ENCODE data around the gene CSK. TPM values are rescaled to one million over a fixed set of nuclear protein-coding genes. Genes with fewer than 3 reads are reported as not detected.

The CSK gene
- total RNA-seq, 4 donors from 2014 or later = 59.7 to 176 (median 73.4) TPM

DNA sequence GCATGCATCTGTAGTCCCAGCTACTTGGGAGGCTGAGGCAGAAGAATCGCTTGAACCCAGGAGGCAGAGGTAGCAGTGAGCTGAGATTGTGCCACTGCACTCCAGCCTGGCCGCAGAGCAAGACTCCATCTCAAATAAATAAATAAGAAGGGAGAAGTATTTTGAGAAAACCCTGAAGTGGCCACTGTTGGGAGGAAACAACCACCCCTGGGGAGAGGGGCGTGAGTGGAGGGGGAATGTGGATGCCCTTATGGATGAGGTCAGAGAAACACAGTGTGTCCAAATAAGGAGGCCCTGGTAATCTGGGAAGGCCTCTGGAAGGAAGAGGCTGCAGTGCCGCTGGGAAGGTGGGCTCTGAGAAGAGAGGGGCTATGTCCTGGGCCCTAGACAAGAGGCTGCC, 40.4 kb downstream of the CSK start:
- DNase-seq = no peak
- Histone ChIP-seq H3K27me3 (peaks cover 17% of the 10 kb centered on the region), H3K4me1 (peaks cover 4 to 25% (median 20%) of the 10 kb centered on the region in 4 donors), H3K36me3 (no peaks in the 10 kb centered on the region), H3K9me3 (no peaks in the 10 kb centered on the region), H3K4me3 (no peak overlapping the region), H3K27ac (no peak overlapping the region)
- intact Hi-C loops (cut with DNase I; ENCODE audit: low total_unique reads) (no loop called here), in situ Hi-C loops (cut with MboI; ENCODE audit: low pct_ligation_motif_present in 1 of 4, low pct_unique_long_range_greater_than_20kb in 1 of 4, low sequenced_read_pairs in 3 of 4) (no loop called here)
- WGBS, 2 donors (ENCODE audit: low coverage in 1 of 2) = 85 to 93% methylated on average over 2 to 4 of the region's 4 CpGs
- TF ChIP-seq EP300 (IDR thresholded peaks at IDR 0.05; ENCODE audit: low read depth) (no peak), POLR2AphosphoS5 (IDR thresholded peaks at IDR 0.05) (no peak), POLR2A (IDR thresholded peaks at IDR 0.05) (no peak)
- TF ChIP-seq, protein P1, sequence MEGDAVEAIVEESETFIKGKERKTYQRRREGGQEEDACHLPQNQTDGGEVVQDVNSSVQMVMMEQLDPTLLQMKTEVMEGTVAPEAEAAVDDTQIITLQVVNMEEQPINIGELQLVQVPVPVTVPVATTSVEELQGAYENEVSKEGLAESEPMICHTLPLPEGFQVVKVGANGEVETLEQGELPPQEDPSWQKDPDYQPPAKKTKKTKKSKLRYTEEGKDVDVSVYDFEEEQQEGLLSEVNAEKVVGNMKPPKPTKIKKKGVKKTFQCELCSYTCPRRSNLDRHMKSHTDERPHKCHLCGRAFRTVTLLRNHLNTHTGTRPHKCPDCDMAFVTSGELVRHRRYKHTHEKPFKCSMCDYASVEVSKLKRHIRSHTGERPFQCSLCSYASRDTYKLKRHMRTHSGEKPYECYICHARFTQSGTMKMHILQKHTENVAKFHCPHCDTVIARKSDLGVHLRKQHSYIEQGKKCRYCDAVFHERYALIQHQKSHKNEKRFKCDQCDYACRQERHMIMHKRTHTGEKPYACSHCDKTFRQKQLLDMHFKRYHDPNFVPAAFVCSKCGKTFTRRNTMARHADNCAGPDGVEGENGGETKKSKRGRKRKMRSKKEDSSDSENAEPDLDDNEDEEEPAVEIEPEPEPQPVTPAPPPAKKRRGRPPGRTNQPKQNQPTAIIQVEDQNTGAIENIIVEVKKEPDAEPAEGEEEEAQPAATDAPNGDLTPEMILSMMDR (IDR thresholded peaks at IDR 0.05) = no peak

- intact Hi-C loops (cut with DNase I; ENCODE audit: low total_unique reads) (no loop called here), in situ Hi-C loops (cut with MboI; ENCODE audit: low pct_ligation_motif_present in 1 of 4, low pct_unique_long_range_greater_than_20kb in 1 of 4, low sequenced_read_pairs in 3 of 4) (no loop called here)
- no peak for DNase-seq
- Histone ChIP-seq H3K4me3 (no peak overlapping the region), H3K4me1 (peaks cover 0 to 14% (median 10%) of the 10 kb centered on the region in 4 donors), H3K27me3 (peaks cover 28% of the 10 kb centered on the region), H3K27ac (no peak overlapping the region), H3K9me3 (no peaks in the 10 kb centered on the region), H3K36me3 (no peaks in the 10 kb centered on the region)
- 72 to 93% methylated on average over 3 to 6 of the region's 6 CpGs for WGBS, 2 donors (ENCODE audit: low coverage in 1 of 2)
- TF ChIP-seq POLR2A (IDR thresholded peaks at IDR 0.05) = no peak
- TF ChIP-seq, protein P1 (IDR thresholded peaks at IDR 0.05) = no peak
- no peak for TF ChIP-seq POLR2AphosphoS5 (IDR thresholded peaks at IDR 0.05)
- no peak for TF ChIP-seq EP300 (IDR thresholded peaks at IDR 0.05; ENCODE audit: low read depth)
Observed at GRCh38 chr15:74823324-74823723, 41.4 kb downstream of the CSK start.

DNA sequence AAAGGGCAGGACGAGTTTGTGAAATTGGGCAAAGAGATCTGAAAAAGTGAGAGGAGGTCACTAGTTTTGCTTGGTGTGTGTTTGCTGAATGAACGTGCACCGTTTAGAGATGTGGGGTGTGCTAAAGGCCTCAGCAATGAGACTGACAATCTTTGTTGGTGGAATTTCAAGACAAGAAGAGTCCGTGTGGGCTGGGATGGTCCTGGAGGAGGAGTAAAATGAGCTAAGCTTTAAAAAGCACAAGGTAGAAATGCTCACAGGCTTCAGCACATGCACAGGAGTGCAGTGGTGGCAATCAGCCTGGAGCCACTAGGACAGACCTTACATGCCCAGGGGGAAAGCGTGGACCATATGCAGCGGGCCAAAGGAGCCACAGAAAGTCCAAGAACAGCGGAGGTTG, 43.1 kb downstream of the CSK start:
- no peak overlapping the region for H3K4me3 ChIP-seq
- TF ChIP-seq POLR2A (IDR thresholded peaks at IDR 0.05) (no peak), EP300 (IDR thresholded peaks at IDR 0.05; ENCODE audit: low read depth) (no peak)
- intact Hi-C loops (cut with DNase I; ENCODE audit: low total_unique reads) = no loop called here
- no peaks in the 10 kb centered on the region for H3K9me3 ChIP-seq
- H3K4me1 ChIP-seq = peaks cover 0 to 7% (median 3%) of the 10 kb centered on the region in 4 donors
- peaks cover 33% of the 10 kb centered on the region for H3K27me3 ChIP-seq
- H3K27ac ChIP-seq = no peak overlapping the region
- no peak for DNase-seq
- no peaks in the 10 kb centered on the region for H3K36me3 ChIP-seq
- in situ Hi-C loops (cut with MboI; ENCODE audit: low pct_ligation_motif_present in 1 of 4, low pct_unique_long_range_greater_than_20kb in 1 of 4, low sequenced_read_pairs in 3 of 4) = no loop called here
- 76 to 83% methylated on average over 5 to 7 of the region's 7 CpGs for WGBS, 2 donors (ENCODE audit: low coverage in 1 of 2)

DNA sequence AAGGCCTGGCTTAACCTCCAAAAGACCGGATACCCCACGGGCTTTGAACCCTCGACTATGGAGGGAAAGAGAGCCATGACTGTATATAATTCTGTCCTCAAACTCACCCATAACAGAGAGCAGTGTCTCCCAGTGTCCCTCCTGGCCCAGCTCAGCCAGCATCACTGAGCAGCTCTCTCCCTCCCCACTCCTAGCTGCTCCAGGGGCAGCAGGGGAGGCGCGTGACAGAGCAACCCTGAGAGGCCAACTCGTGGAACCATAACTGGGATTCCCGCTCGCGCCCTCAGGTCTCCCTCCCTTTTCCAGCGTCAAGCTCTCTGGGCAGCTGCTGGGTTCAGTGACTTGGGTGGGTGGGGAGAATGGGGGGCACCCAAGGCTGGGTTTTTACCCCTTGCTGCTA, 44.0 kb downstream of the CSK start:
- Histone ChIP-seq H3K9me3 (no peaks in the 10 kb centered on the region), H3K27me3 (peaks cover 33% of the 10 kb centered on the region), H3K4me3 (no peak overlapping the region), H3K36me3 (no peaks in the 10 kb centered on the region), H3K4me1 (peaks cover 0 to 7% (median 3%) of the 10 kb centered on the region in 4 donors), H3K27ac (no peak overlapping the region)
- in situ Hi-C loops (cut with MboI; ENCODE audit: low pct_ligation_motif_present in 1 of 4, low pct_unique_long_range_greater_than_20kb in 1 of 4, low sequenced_read_pairs in 3 of 4) (no loop called here), intact Hi-C loops (cut with DNase I; ENCODE audit: low total_unique reads) (no loop called here)
- no peak for DNase-seq
- TF ChIP-seq POLR2A (IDR thresholded peaks at IDR 0.05) (no peak), POLR2AphosphoS5 (IDR thresholded peaks at IDR 0.05) (no peak), EP300 (IDR thresholded peaks at IDR 0.05; ENCODE audit: low read depth) (no peak)
- TF ChIP-seq, protein P1 (IDR thresholded peaks at IDR 0.05) = no peak
- 51% methylated on average over 8 of the region's 10 CpGs; no CpG with 5 or more reads in 1 of the 2 donors for WGBS, 2 donors (ENCODE audit: low coverage in 1 of 2)

GRCh38 chr15:74826364-74826819, 44.5 kb downstream of the CSK start, which contains the start of gene CPLX3:
TSS of gene CPLX3 (plus strand) at chr15:74826627. CDS start at chr15:74826704, 77 bp downstream.
- intact Hi-C loops (cut with DNase I; ENCODE audit: low total_unique reads) (no loop called here), in situ Hi-C loops (cut with MboI; ENCODE audit: low pct_ligation_motif_present in 1 of 4, low pct_unique_long_range_greater_than_20kb in 1 of 4, low sequenced_read_pairs in 3 of 4) (no loop called here)
- Histone ChIP-seq H3K36me3 (no peaks in the 10 kb centered on the region), H3K27ac (no peak within 1 kb of the TSS), H3K27me3 (peaks cover 33% of the 10 kb centered on the region), H3K4me1 (peaks cover 2 to 11% (median 6%) of the 10 kb centered on the region in 4 donors), H3K4me3 (no peak within 1 kb of the TSS), H3K9me3 (no peaks in the 10 kb centered on the region)
- DNase-seq = peak; percentile 50
- no peak for TF ChIP-seq POLR2AphosphoS5 (IDR thresholded peaks at IDR 0.05)
- TF ChIP-seq EP300 (IDR thresholded peaks at IDR 0.05; ENCODE audit: low read depth) = no peak
- TF ChIP-seq POLR2A (IDR thresholded peaks at IDR 0.05) = no peak
- TF ChIP-seq, protein P1 (IDR thresholded peaks at IDR 0.05) = no peak
- WGBS, 2 donors (ENCODE audit: low coverage in 1 of 2) = 13% methylated on average over 19 of the region's 44 CpGs; no CpG with 5 or more reads in 1 of the 2 donors

Data from transverse colon (tissue), 4 donors.